ENCODE measurements around the gene DUSP3.

Gene DUSP3

DNA sequence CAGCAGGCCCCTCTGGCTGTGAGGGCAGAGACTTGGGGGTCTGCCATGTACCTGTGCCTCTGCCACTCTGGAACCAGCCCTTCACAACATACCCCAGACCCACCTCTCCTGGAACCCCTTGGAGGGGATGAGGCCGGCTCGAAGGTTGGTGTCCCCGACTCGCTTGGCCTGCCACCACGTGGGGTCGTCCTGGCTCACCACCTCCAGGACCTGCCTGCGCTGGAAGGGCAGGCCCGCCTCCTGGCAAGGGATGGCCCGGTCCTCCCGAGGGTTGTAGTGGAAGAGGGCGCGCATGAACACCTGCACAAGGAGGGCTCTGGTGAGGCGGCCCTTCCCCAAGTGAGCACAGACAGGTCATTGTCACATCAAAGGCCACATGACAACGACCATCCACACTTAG, 42.0 kb upstream of the DUSP3 start:
- TF ChIP-seq, protein P1, sequence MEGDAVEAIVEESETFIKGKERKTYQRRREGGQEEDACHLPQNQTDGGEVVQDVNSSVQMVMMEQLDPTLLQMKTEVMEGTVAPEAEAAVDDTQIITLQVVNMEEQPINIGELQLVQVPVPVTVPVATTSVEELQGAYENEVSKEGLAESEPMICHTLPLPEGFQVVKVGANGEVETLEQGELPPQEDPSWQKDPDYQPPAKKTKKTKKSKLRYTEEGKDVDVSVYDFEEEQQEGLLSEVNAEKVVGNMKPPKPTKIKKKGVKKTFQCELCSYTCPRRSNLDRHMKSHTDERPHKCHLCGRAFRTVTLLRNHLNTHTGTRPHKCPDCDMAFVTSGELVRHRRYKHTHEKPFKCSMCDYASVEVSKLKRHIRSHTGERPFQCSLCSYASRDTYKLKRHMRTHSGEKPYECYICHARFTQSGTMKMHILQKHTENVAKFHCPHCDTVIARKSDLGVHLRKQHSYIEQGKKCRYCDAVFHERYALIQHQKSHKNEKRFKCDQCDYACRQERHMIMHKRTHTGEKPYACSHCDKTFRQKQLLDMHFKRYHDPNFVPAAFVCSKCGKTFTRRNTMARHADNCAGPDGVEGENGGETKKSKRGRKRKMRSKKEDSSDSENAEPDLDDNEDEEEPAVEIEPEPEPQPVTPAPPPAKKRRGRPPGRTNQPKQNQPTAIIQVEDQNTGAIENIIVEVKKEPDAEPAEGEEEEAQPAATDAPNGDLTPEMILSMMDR (IDR thresholded peaks at IDR 0.05; ENCODE audit: control insufficient read depth, insufficient read depth, low read depth, low read length, missing control alignments): no peak
- DNase-seq (ENCODE audit: low read depth): no peak
- no peak overlapping the region for H3K4me3 ChIP-seq (ENCODE audit: control insufficient read depth, low read depth, low read length)

DNA sequence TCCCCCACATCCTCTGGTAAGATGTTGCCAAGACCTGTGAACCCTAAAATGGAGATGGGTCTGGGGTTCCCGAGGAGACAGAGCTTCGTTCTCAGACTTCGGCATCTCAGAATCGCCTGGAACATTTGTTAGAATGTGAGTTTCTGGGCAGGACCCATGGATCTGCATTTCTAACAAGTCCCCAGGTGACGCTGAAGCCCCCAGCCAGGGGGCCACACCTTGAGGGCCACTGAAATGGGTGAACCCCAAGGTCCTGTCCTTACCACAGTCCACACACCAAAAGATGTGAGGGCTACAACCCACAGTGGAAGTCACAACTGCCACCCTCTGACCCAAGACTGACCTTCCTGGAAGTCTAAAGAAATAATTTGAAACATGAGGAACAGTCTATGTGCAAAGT, 40.2 kb upstream of the DUSP3 start:
- no peak for DNase-seq (ENCODE audit: low read depth)
- TF ChIP-seq, protein P1 (IDR thresholded peaks at IDR 0.05; ENCODE audit: control insufficient read depth, insufficient read depth, low read depth, low read length, missing control alignments): no peak
- H3K4me3 ChIP-seq (ENCODE audit: control insufficient read depth, low read depth, low read length): no peak overlapping the region

DNA sequence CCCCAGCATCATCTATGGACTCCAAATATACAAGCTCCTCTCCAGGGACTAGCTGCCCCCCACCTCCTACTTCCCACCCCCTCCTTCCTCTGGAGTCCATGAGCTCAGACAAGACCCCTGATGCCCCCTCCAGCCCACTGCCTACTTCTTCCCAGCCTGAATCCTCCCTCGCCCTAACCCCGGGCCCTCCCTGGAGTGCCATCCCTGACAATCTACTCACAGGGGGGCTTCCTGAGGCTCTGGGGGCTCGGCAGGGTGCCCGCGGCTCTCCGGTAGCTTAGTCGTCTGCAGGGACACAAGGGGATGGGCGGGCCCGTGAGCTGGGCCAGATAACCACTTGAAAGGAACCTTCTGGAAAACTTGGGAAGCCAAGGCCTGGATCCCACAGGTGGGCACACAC, 39.0 kb upstream of the DUSP3 start:
- no peak overlapping the region for H3K4me3 ChIP-seq (ENCODE audit: control insufficient read depth, low read depth, low read length)
- TF ChIP-seq, protein P1 (IDR thresholded peaks at IDR 0.05; ENCODE audit: control insufficient read depth, insufficient read depth, low read depth, low read length, missing control alignments): no peak
- no peak for DNase-seq (ENCODE audit: low read depth)

DNA sequence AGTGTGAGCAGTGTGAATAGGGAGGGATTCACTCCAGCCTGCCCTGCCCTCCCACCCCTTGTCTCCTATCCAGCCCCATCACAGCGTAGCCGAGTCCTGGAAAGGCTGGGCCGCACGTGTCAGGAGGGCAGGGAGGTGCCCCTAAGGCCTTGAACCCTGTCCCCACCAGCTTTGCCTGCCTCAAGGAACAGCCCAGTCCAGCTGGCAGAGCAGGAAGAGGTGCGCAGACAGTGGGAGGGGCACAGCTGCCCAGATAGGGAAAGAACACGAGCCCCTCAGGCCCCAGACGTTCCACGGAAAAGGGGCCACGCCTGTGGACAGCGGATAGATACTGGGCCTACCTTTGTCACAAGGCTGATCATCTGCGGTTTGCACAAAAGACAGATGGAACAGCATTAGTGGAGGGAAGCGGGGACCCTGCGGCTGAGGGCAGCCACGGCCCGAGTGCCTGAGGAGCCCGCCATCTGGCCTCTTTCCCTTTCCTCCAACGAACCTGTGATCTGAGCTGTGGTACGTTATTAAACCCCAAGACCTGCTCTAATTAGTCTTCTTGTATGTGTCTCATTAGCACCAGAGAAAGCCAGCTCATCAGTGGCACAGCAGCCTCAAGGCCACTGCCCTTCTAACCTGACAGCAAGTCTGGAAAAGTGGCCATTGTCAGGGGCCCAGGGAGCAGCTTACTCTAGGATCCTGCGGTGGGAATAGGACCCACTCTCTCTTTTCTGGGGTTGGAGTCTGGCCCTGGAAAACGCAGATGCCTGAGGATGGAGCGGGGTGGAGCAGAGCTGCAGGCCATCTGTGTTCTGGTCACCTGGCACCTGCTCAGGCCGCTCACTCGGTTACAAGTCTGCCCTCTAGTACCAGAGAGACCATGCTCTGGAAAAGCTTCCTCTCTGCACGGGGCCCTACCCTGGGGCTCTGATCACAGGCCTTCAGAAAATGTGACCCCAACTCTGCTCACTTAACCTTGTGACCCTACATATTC, 37.9 kb upstream of the DUSP3 start:
- no peak overlapping the region for H3K4me3 ChIP-seq (ENCODE audit: control insufficient read depth, low read depth, low read length)
- TF ChIP-seq, protein P1 (IDR thresholded peaks at IDR 0.05; ENCODE audit: control insufficient read depth, insufficient read depth, low read depth, low read length, missing control alignments): no peak
- no peak for DNase-seq (ENCODE audit: low read depth)

DNA sequence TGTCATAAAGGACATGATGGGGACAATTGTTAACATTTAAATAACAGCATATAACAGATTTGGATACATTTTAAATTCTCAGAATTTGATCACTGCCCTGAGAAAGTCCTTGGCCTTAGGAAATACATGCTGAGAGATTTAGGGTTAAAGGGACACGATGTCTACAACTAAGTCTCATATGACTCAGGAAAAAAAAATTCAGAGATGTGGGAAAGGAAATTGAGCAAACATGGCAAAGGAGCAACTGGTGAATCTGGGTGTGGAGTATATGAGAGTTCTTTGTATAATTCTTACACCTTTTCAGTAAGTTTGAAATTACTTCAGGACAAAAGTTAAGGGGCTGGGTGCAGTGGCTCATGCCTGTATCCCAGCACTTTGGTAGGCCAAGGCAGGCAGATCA, 35.9 kb upstream of the DUSP3 start:
- peak; percentile 52 for DNase-seq (ENCODE audit: low read depth)
- TF ChIP-seq, protein P1 (IDR thresholded peaks at IDR 0.05; ENCODE audit: control insufficient read depth, insufficient read depth, low read depth, low read length, missing control alignments): no peak
- H3K4me3 ChIP-seq (ENCODE audit: control insufficient read depth, low read depth, low read length): no peak overlapping the region

DNA sequence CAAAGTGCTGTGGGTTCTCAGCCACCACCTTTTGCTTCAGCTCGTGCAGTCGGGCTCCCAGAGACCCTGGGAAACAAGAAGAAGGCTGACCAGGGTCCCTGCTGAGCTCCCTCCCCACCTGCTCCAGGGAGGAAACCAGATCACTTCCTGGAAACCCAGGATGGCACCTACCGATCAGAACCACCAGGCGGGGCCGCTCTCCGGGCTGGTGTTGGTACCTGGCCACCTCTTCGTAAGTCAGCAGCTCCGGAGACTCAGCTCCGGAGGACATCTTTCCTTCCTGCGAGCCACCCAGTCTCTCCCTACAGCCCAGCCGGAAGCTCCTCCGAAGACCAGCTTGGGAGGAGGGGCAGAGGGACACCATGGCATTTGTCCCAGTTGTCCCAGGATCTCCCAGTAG, 35.2 kb upstream of the DUSP3 start:
- no peak for DNase-seq (ENCODE audit: low read depth)
- no peak overlapping the region for H3K4me3 ChIP-seq (ENCODE audit: control insufficient read depth, low read depth, low read length)
- TF ChIP-seq, protein P1 (IDR thresholded peaks at IDR 0.05; ENCODE audit: control insufficient read depth, insufficient read depth, low read depth, low read length, missing control alignments): no peak
